GM12878 (cell line): Measurements from ENCODE around the gene PGRMC2. TPM values are rescaled to one million over a fixed set of nuclear protein-coding genes. Genes with fewer than 3 reads are reported as not detected.
A peak's percentile ranks its signal among the peaks of the same experiment; 100 is the strongest.

Source experiments
- ATAC-seq: fragments of 200-7000 bp; cut with Tn5 transposase; 3 replicates; pipeline ENCODE4 v1.9.1; 2020; ENCODE audit warnings: mild to moderate bottlenecking, moderate library complexity
- BruUV-seq: library from RNA; stranded (reverse); fragments of 400-500 nt; replicated peaks from 2 replicates; lab custom pipeline; 2021; lab: Mats Ljungman, UMichigan
- CTCF ChIA-PET: fragments of 300-600 bp; sonication (Branson Sonifier 250); formaldehyde crosslinking; extraction: SDS; loops from one replicate; lab custom pipeline; 2021; ENCODE audit warnings: inconsistent platforms; lab: Yijun Ruan, JAX
- POLR2A ChIA-PET: fragments of 350-600 bp; formaldehyde crosslinking; extraction: SDS; loops from one replicate; lab custom pipeline; 2021; ENCODE audit warnings: inconsistent platforms; lab: Charles Lee
- RAD21 ChIA-PET: fragments of 300-600 bp; sonication (Branson Sonifier 250); formaldehyde crosslinking; loops from one replicate; lab custom pipeline; 2023; ENCODE audit warnings: antibody characterized with exemption; ENCODE audit not compliant: unreplicated experiment; lab: Charles Lee
- SMC1A ChIA-PET: fragments of 300-600 bp; sonication (Branson Sonifier 250); formaldehyde crosslinking; loops from one replicate; lab custom pipeline; 2023; ENCODE audit not compliant: unreplicated experiment, uncharacterized antibody; lab: Charles Lee
- DNase-seq: peaks from one replicate; pipeline ENCODE4 v3.0.0-alpha.2; 2011; ENCODE audit warnings: low read depth, low spot score
- FAIRE-seq: peaks from 3 replicates; lab custom pipeline; 2011; peaks lifted over from hg19 to GRCh38; lab: Jason Lieb, UNC
- H2AFZ ChIP-seq: 2 replicates; pipeline ENCODE4 v1.6.0; 2011; ENCODE audit warnings: low read depth, low read length, control low read depth; ENCODE audit not compliant: control insufficient read depth
- H3K27ac ChIP-seq: 2 replicates; pipeline ENCODE4 v1.5.1; 2011; ENCODE audit warnings: control low read depth; ENCODE audit not compliant: control insufficient read depth, insufficient read depth
- H3K27me3 ChIP-seq, 2 experiments: replicated peaks in 1 of 2; 2 replicates each; pipeline versions ENCODE4 v1.6.0 to v1.6.1; 2011; ENCODE audit warnings: low read length in 1 of 2; ENCODE audit not compliant: control insufficient read depth in 2 of 2, insufficient read depth in 2 of 2
- H3K36me3 ChIP-seq, 2 experiments: 2 replicates each; pipeline ENCODE4 v1.5.1; 2011; ENCODE audit warnings: low read length in 1 of 2; ENCODE audit not compliant: control insufficient read depth in 2 of 2, insufficient read depth in 2 of 2
- H3K4me1 ChIP-seq: 2 replicates; pipeline ENCODE4 v1.6.1; 2011; ENCODE audit warnings: mild to moderate bottlenecking, low read length, moderate library complexity, mixed read lengths; ENCODE audit not compliant: control insufficient read depth, insufficient read depth
- H3K4me2 ChIP-seq: 2 replicates; pipeline ENCODE4 v1.6.0; 2011; ENCODE audit warnings: control low read depth; ENCODE audit not compliant: control insufficient read depth, insufficient read depth
- H3K4me3 ChIP-seq: fragments of 200-600 bp; sonication (generic); 2 replicates; pipeline ENCODE4 v1.5.1; 2016
- H3K79me2 ChIP-seq: 2 replicates; pipeline ENCODE4 v1.6.0; 2011; ENCODE audit warnings: low read length; ENCODE audit not compliant: control insufficient read depth, insufficient read depth
- H3K9ac ChIP-seq: 2 replicates; pipeline ENCODE4 v1.8.0; 2011; ENCODE audit warnings: low read length, control low read depth, mixed read lengths; ENCODE audit not compliant: control insufficient read depth, insufficient read depth
- H3K9me3 ChIP-seq: replicated peaks from 3 replicates; pipeline ENCODE4 v1.5.1; 2011; ENCODE audit warnings: mild to moderate bottlenecking, low read length; ENCODE audit not compliant: control insufficient read depth, insufficient read depth
- H4K20me1 ChIP-seq: 2 replicates; pipeline ENCODE4 v1.6.0; 2011; ENCODE audit not compliant: control insufficient read depth, insufficient read depth
- BACH1 ChIP-seq: fragments of 450-650 bp; IDR thresholded peaks from 2 replicates; pipeline ENCODE4 v1.6.1; 2017; ENCODE audit warnings: mild to moderate bottlenecking, borderline replicate concordance
- HDAC2 ChIP-seq: fragments of 200-600 bp; sonication (generic); IDR thresholded peaks from 2 replicates; pipeline ENCODE4 v1.6.1; 2017
- MYB ChIP-seq: fragments of 150-350 bp; IDR thresholded peaks from 2 replicates; pipeline ENCODE4 v1.6.1; 2014; ENCODE audit warnings: mild to moderate bottlenecking, low read depth, low read length, borderline replicate concordance
- NFIC ChIP-seq: IDR thresholded peaks from 2 replicates; pipeline ENCODE4 v1.6.1; 2012; ENCODE audit warnings: low read depth, mild to moderate bottlenecking, inconsistent platforms, low read length, moderate library complexity
- PKNOX1 ChIP-seq: fragments of 450-650 bp; IDR thresholded peaks from 2 replicates; pipeline ENCODE4 v1.6.1; 2016; ENCODE audit warnings: mild to moderate bottlenecking
- POU2F2 ChIP-seq: IDR thresholded peaks from 3 replicates; pipeline ENCODE4 v1.6.1; 2011; ENCODE audit warnings: low read depth, mild to moderate bottlenecking, low read length, borderline replicate concordance
- RCOR1 ChIP-seq: conservative IDR thresholded peaks from 2 replicates; pipeline ENCODE4 v1.6.1; 2012; ENCODE audit warnings: low read depth, low read length, improper control_type of control experiment
- SMAD5 ChIP-seq: IDR thresholded peaks from 2 replicates; pipeline ENCODE4 v1.6.1; 2016; ENCODE audit warnings: antibody characterized with exemption, low read depth
- STAT3 ChIP-seq: IDR thresholded peaks from 2 replicates; pipeline ENCODE4 v1.6.1; 2011; ENCODE audit warnings: low read depth, low read length, improper control_type of control experiment
- TARDBP ChIP-seq: IDR thresholded peaks from 2 replicates; pipeline ENCODE4 v1.6.1; 2016; ENCODE audit warnings: borderline replicate concordance
- ZBTB4 ChIP-seq: fragments of 450-650 bp; formaldehyde crosslinking; IDR thresholded peaks from 2 replicates; pipeline ENCODE4 v1.4.0; 2022; ENCODE audit warnings: mild to moderate bottlenecking, moderate library complexity
- ZNF207 ChIP-seq: fragments of 450-650 bp; IDR thresholded peaks from 2 replicates; pipeline ENCODE4 v1.6.1; 2014; ENCODE audit warnings: antibody characterized with exemption, mild to moderate bottlenecking, borderline replicate concordance
- WGBS: methylation state at CpG from one replicate; pipeline ENCODE4 v1.1.6; 2016; ENCODE audit warnings: low lambda C conversion rate; ENCODE audit not compliant: insufficient replicate concordance, insufficient coverage; ENCODE audit errors: missing lambda C conversion rate; 5-methylcytosine and 5-hydroxymethylcytosine counted together
- in situ Hi-C: fragments of 300-500 bp; cut with MboI; formaldehyde crosslinking; loops from 9 replicates; pipeline ENCODE4 v1.14.3; 2018; ENCODE audit warnings: mixed read lengths
- intact Hi-C: fragments of 100-400 bp; cut with micrococcal nuclease; formaldehyde crosslinking; loops from one replicate; pipeline ENCODE4 v1.14.2; 2022; ENCODE audit not compliant: unreplicated experiment
- polyA plus RNA-seq, 11 experiments: library from polyadenylated mRNA; depleted of rRNA in 4 of 11; unstranded in 6 of 11; stranded (reverse) in 5 of 11; fragments of >200 nt; fragmentation: Nextera tagmentation in 4 of 11; fragmentation: Illumina TruSeq in 1 of 11; extraction: Ambion mirVana in 4 of 11; extraction: Trizol in 1 of 11; gene quantifications; 1 replicate in 1 of 11; 2 replicates in 10 of 11; pipeline versions ENCODE4 v1.2.1 to v1.2.3, GENCODE V29; 2011 to 2016; ENCODE audit warnings: inconsistent platforms in 2 of 11, missing spikeins in 2 of 11, low read depth in 1 of 11
- total RNA-seq, 4 experiments: library from RNA; depleted of rRNA in 3 of 4; stranded (reverse); fragments of >200 nt in 3 of 4; fragmentation: Illumina TruSeq in 1 of 4; extraction: Trizol in 1 of 4; gene quantifications; 2 replicates each; pipeline versions ENCODE4 v1.2.1 to v1.2.3, GENCODE V29; 2013 to 2021

PGRMC2 gene
- total and polyA plus RNA-seq, 10 of the 15 experiments (the other 5 are each of a cell fraction or from before 2014, with no cell fraction given) = 6.3 to 38.4 (median 12.0) TPM

- BruUV-seq = no TSS peak
- POLR2A ChIA-PET = interaction anchor here (1.1 kb wide), 1 partner anchor 12 kb away, joined by 3 read pairs; no protein-coding TSS in a partner anchor
Observed at GRCh38 chr4:128298146-128298758, 10.6 kb upstream of the PGRMC2 start.

GRCh38 chr4:128295255-128295654 lies 7.6 kb upstream of the PGRMC2 start:
- Histone ChIP-seq H3K27me3 (no peaks in the 10 kb centered on the region), H3K9ac (no peak overlapping the region), H3K4me3 (no peak overlapping the region), H3K4me2 (no peak overlapping the region), H3K27ac (no peak overlapping the region), H4K20me1 (no peaks in the 10 kb centered on the region), H3K9me3 (no peaks in the 10 kb centered on the region), H2AFZ (no peak overlapping the region), H3K79me2 (no peaks in the 10 kb centered on the region), H3K4me1 (no peaks in the 10 kb centered on the region), H3K36me3 (no peaks in the 10 kb centered on the region)
- intact Hi-C loops = no loop called here
- FAIRE-seq = no peak
- ChIA-PET SMC1A (no interaction called here), CTCF (interaction anchor here (1.0 kb wide), 1 partner anchor 467 kb away, joined by 3 read pairs; no protein-coding TSS in a partner anchor), RAD21 (no interaction called here), POLR2A (no interaction called here)
- 0 out of 3 replicates have a peak, but pooled peaks have one; percentile 27 for ATAC-seq
- no TSS peak for BruUV-seq
- WGBS = 100% methylated on average over 2 of the region's 2 CpGs
- no peak for DNase-seq
- in situ Hi-C loops = no loop called here
- no peak for TF ChIP-seq ZBTB4 (CRISPR knock-in tag)
- TF ChIP-seq TARDBP = no peak
- TF ChIP-seq NFIC = no peak
- TF ChIP-seq STAT3 = no peak
- no peak for TF ChIP-seq MYB
- TF ChIP-seq SMAD5 = no peak
- TF ChIP-seq ZNF207 = no peak

More at GRCh38 chr4:128298146-128298758, 10.6 kb upstream of the PGRMC2 start:
- 87% methylated on average over 7 of the region's 7 CpGs for WGBS
- intact Hi-C loops = no loop called here
- no peaks in the 10 kb centered on the region for H3K79me2 ChIP-seq
- no peaks in the 10 kb centered on the region for H3K4me1 ChIP-seq
- no peaks in the 10 kb centered on the region for H3K9me3 ChIP-seq
- H3K4me2 ChIP-seq = no peak overlapping the region
- SMC1A ChIA-PET = interaction anchor here (0.6 kb wide), 1 partner anchor 147 kb away, joined by 3 read pairs; no protein-coding TSS in a partner anchor
- CTCF ChIA-PET = no interaction called here
- no peaks in the 10 kb centered on the region for H3K36me3 ChIP-seq
- no peak overlapping the region for H3K27ac ChIP-seq
- no peak for ATAC-seq
- H4K20me1 ChIP-seq = no peaks in the 10 kb centered on the region
- in situ Hi-C loops = no loop called here
- RAD21 ChIA-PET = no interaction called here
- H2AFZ ChIP-seq = no peak overlapping the region
- TF ChIP-seq BACH1 (no peak), POU2F2 (no peak), RCOR1 (no peak), HDAC2 (no peak), PKNOX1 (no peak)
- no peak overlapping the region for H3K4me3 ChIP-seq
- no peak overlapping the region for H3K9ac ChIP-seq
- no peak for DNase-seq
- H3K27me3 ChIP-seq = no peaks in the 10 kb centered on the region
- FAIRE-seq = no peak
